GM21529 (cell line): ENCODE data around the gene BHLHE40.
A peak's percentile ranks its signal among the peaks of the same experiment; 100 is the strongest.

Source experiments
- ATAC-seq: cut with Tn5 transposase; IDR thresholded peaks from one replicate; pipeline ENCODE4 v1.9.1; 2021; ENCODE audit not compliant: unreplicated experiment

The BHLHE40 gene

GRCh38 chr3:4997946-4998345 is 18.7 kb downstream of the BHLHE40 start:
- ATAC-seq: no peak

- ATAC-seq: no peak
These were observed 20.4 kb downstream of the BHLHE40 start for GRCh38 chr3:4999531-5000184.

- ATAC-seq: no peak
These were observed 21.9 kb downstream of the BHLHE40 start for GRCh38 chr3:5001135-5001534.

- ATAC-seq: no peak
These were observed 22.6 kb downstream of the BHLHE40 start for GRCh38 chr3:5001805-5002173.

GRCh38 chr3:5002174-5002870 is 23.1 kb downstream of the BHLHE40 start:
- ATAC-seq: no peak

GRCh38 chr3:5002871-5003247 is 23.6 kb downstream of the BHLHE40 start:
- ATAC-seq: no peak

GRCh38 chr3:5004319-5005152 is 25.3 kb downstream of the BHLHE40 start:
- no peak for ATAC-seq

GRCh38 chr3:5005367-5005766 is 26.1 kb downstream of the BHLHE40 start:
- ATAC-seq: no peak

GRCh38 chr3:5006755-5007202 is 27.5 kb downstream of the BHLHE40 start:
- peak; percentile 67 for ATAC-seq

- ATAC-seq: peak; percentile 12
These were observed 28.6 kb downstream of the BHLHE40 start for GRCh38 chr3:5007873-5008272.

- no peak for ATAC-seq
These were observed 30.4 kb downstream of the BHLHE40 start for GRCh38 chr3:5009506-5010109.

- ATAC-seq: no peak
These were observed 30.9 kb downstream of the BHLHE40 start for GRCh38 chr3:5010140-5010539.

- ATAC-seq: no peak
These were observed 31.7 kb downstream of the BHLHE40 start for GRCh38 chr3:5010706-5011554.

- ATAC-seq: peak; percentile 50
These were observed 32.5 kb downstream of the BHLHE40 start for GRCh38 chr3:5011555-5012256.

GRCh38 chr3:5012367-5012766 is 33.1 kb downstream of the BHLHE40 start:
- no peak for ATAC-seq

GRCh38 chr3:5013021-5013906 is 34.0 kb downstream of the BHLHE40 start:
- ATAC-seq: no peak

GRCh38 chr3:5014391-5014790 is 35.2 kb downstream of the BHLHE40 start:
- no peak for ATAC-seq

GRCh38 chr3:5015056-5015455 is 35.8 kb downstream of the BHLHE40 start:
- ATAC-seq: no peak
